ENCODE measurements around the gene CYBC1. TPM values are rescaled to one million over a fixed set of nuclear protein-coding genes. Genes with fewer than 3 reads are reported as not detected.

CYBC1 gene
- total and polyA plus RNA-seq, 8 donors: 35.9 to 196 (median 44.3) TPM

DNA sequence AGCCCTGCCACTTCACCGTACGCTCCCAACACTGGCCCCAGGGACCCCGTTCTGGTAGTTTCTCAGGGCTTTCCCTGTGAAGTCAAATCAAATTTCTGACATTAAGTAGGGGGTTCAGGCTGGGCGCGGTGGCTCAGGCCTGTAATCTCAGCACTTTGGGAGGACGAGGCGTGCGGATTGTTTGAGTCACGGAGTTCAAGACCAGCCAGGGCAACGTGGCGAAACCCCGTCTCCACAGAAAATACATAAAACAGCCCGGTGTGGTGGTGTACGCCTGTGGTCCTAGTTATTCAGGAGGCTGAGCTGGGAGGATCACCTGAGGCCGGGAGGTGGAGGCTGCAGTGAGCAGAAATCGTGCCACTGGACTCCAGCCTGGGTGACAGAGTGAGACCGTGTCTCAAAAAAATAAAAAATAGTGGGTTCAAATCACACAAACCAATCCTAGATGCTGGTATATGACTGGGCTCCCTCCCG lies 632 bp downstream of the CYBC1 start:
- Histone ChIP-seq H3K9me3 (no peaks in the 10 kb centered on the region), H3K4me1 (peaks cover 29 to 56% (median 40%) of the 10 kb centered on the region in 4 donors), H3K36me3 (peaks cover 0 to 28% (median 18%) of the 10 kb centered on the region in 4 donors), H3K27ac (peak overlapping the region; percentile 88 to 97 (median 95)), H3K4me3 (peak overlapping the region; percentile 77 to 97 (median 86)), H3K27me3 (no peaks in the 10 kb centered on the region)
- intact Hi-C loops (cut with DNase I; ENCODE audit: low total_unique reads): no loop called here
- TF ChIP-seq EP300 (IDR thresholded peaks at IDR 0.05) (no peak), POLR2AphosphoS5 (IDR thresholded peaks at IDR 0.05) (no peak)
- 44 to 56% (median 53%) methylated on average over 18 of the region's 18 CpGs for WGBS, 5 donors
- DNase-seq: no peak

DNA sequence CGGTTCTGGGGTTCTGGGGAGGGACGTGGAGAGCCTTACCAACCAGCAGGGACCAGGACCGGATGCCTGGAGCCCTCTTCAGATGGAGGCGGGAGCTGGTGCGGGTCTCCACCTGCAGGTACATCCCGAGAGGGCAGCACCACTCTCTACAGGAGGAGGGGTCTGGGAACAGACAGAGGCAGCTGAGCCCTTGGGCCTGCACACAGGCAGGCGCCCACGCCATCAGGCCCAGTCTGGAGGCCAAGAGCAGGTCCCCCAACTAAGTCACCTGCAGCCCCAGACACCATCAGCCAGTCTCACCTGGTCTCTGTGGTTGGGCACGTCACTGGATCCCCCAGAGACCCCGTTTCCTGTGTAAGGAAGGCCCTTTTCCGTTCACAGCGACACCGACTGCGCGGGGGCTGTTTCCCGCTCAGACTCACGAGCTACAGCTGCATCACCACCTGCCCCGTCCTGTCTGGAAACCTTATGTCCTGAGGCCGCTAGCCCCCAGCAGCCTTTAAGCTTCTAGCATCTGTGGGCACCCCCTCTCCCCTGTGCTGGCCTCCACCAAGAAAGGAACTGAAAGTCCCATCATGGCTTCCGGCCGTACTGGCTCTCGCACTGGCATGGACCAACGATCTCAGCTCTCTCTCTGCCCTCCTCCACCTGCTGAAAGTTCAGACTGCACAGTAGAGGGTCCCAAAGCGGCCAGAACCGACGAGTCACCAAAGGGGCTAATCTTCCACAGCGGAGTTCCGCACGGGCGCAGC lies 1.2 kb downstream of the CYBC1 start:
- H3K27me3 ChIP-seq: no peaks in the 10 kb centered on the region
- peak; percentile 54 to 78 for DNase-seq
- H3K4me3 ChIP-seq: peak overlapping the region; percentile 77 to 97 (median 86)
- no peaks in the 10 kb centered on the region for H3K9me3 ChIP-seq
- TF ChIP-seq POLR2AphosphoS5 (IDR thresholded peaks at IDR 0.05): peak in 2 of 3 donors; percentile 28 to 40
- TF ChIP-seq, protein P1, sequence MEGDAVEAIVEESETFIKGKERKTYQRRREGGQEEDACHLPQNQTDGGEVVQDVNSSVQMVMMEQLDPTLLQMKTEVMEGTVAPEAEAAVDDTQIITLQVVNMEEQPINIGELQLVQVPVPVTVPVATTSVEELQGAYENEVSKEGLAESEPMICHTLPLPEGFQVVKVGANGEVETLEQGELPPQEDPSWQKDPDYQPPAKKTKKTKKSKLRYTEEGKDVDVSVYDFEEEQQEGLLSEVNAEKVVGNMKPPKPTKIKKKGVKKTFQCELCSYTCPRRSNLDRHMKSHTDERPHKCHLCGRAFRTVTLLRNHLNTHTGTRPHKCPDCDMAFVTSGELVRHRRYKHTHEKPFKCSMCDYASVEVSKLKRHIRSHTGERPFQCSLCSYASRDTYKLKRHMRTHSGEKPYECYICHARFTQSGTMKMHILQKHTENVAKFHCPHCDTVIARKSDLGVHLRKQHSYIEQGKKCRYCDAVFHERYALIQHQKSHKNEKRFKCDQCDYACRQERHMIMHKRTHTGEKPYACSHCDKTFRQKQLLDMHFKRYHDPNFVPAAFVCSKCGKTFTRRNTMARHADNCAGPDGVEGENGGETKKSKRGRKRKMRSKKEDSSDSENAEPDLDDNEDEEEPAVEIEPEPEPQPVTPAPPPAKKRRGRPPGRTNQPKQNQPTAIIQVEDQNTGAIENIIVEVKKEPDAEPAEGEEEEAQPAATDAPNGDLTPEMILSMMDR (IDR thresholded peaks at IDR 0.05): no peak
- 64 to 78% (median 75%) methylated on average over 27 to 30 of the region's 30 CpGs for WGBS, 5 donors
- H3K4me1 ChIP-seq: peaks cover 29 to 60% (median 44%) of the 10 kb centered on the region in 4 donors
- peak overlapping the region; percentile 37 to 97 (median 93) for H3K27ac ChIP-seq
- intact Hi-C loops (cut with DNase I; ENCODE audit: low total_unique reads): no loop called here
- H3K36me3 ChIP-seq: peaks cover 0 to 34% (median 24%) of the 10 kb centered on the region in 4 donors

DNA sequence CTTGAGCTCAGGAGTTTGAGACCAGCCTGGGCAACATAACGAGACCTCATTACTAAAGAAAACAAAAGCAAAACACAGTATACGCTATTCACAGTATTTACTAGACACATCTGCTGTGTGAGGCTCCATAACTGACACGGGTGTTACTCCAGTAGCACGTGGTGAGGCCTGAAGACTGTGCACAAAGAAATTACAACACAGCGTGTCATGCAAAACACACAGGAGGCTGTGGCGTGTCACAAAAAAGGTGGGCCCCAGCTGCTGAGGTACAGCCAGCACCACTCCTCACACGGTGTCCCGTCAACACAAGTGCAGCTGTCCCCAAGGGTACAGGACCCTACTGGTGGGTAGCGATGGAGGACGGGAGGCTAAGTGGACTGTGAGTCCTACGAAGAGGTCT lies 2.7 kb downstream of the CYBC1 start:
- Histone ChIP-seq H3K4me1 (peaks cover 29 to 60% (median 44%) of the 10 kb centered on the region in 4 donors), H3K4me3 (no peak overlapping the region), H3K27ac (peak overlapping the region in 2 of 5 donors; percentile 0), H3K36me3 (peaks cover 7 to 48% (median 39%) of the 10 kb centered on the region in 4 donors), H3K27me3 (no peaks in the 10 kb centered on the region), H3K9me3 (no peaks in the 10 kb centered on the region)
- TF ChIP-seq POLR2A (IDR thresholded peaks at IDR 0.05): no peak
- TF ChIP-seq, protein P1 (IDR thresholded peaks at IDR 0.05): no peak
- no peak for TF ChIP-seq EP300 (IDR thresholded peaks at IDR 0.05)
- TF ChIP-seq POLR2AphosphoS5 (IDR thresholded peaks at IDR 0.05): no peak
- no peak for DNase-seq
- WGBS, 5 donors: 89 to 95% (median 92%) methylated on average over 9 to 11 of the region's 11 CpGs
- intact Hi-C loops (cut with DNase I; ENCODE audit: low total_unique reads): no loop called here

DNA sequence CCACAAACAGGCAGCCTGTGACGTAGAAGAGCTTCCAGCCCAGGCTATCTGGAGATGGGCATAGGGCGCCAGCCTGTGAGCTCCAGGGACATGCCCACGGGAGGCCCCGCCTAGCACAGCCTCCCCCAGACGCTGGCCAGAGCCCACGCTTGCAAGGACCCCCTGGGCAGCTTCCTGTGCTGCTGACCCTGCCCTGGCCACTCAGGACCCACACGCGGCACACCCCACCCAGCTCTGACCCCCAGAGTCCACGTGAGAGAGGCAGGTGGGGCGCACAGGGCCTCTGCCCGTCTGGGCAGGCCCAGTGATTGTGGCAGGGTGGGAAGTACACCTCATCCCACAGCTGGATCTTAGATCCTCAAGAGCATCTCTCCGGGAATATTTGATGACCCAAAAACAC lies 3.9 kb downstream of the CYBC1 start:
- Histone ChIP-seq H3K36me3 (peaks cover 12 to 60% (median 51%) of the 10 kb centered on the region in 4 donors), H3K27ac (peak overlapping the region in 1 of 5 donors; percentile 37), H3K9me3 (no peaks in the 10 kb centered on the region), H3K4me3 (no peak overlapping the region), H3K4me1 (peaks cover 29 to 56% (median 43%) of the 10 kb centered on the region in 4 donors), H3K27me3 (no peaks in the 10 kb centered on the region)
- no peak for DNase-seq
- 85 to 90% (median 88%) methylated on average over 12 of the region's 12 CpGs for WGBS, 5 donors
- TF ChIP-seq POLR2AphosphoS5 (IDR thresholded peaks at IDR 0.05) (no peak), POLR2A (IDR thresholded peaks at IDR 0.05) (no peak), EP300 (IDR thresholded peaks at IDR 0.05) (no peak)
- TF ChIP-seq, protein P1 (IDR thresholded peaks at IDR 0.05): no peak
- intact Hi-C loops (cut with DNase I; ENCODE audit: low total_unique reads): no loop called here
